Tibial nerve (tissue), 3 donors: ENCODE data around the gene ZNF346.

Experiments used
- CTCF ChIP-seq, 5 experiments: fragments of 200-600 bp in 3 of 5; fragments of 450-650 bp in 2 of 5; sonication (generic) in 3 of 5; IDR thresholded peaks; one replicate each; pipeline ENCODE4 v1.5.1; 2016 to 2019; ENCODE audit warnings: antibody characterized with exemption in 5 of 5, mild to moderate bottlenecking in 3 of 5, moderate library complexity in 2 of 5
- POLR2A ChIP-seq, 2 donors: fragments of 450-650 bp; IDR thresholded peaks; one replicate each; pipeline ENCODE4 v1.6.1; 2017; ENCODE audit warnings: antibody characterized with exemption in 2 of 2, mild to moderate bottlenecking in 2 of 2, moderate library complexity in 2 of 2

- TF ChIP-seq CTCF (IDR thresholded peaks at IDR 0.05) = no peak
- TF ChIP-seq POLR2A (IDR thresholded peaks at IDR 0.05) = no peak
Observed at GRCh38 chr5:177079606-177080005, 57.1 kb downstream of the ZNF346 start.
